Measurements from ENCODE around the gene FAM241A. TPM values are rescaled to one million over a fixed set of nuclear protein-coding genes. Genes with fewer than 3 reads are reported as not detected.
"Not testable (repeated sequence)": the region's sequence is repeated elsewhere in the genome, so short reads cannot be mapped to it uniquely, and the experiment has no call there.

The FAM241A gene
- total RNA-seq, 3 donors from 2014 or later (not counting 1 experiment from before 2014, with no cell fraction given) = 0.36 to 0.75 (median 0.40) TPM

GRCh38 chr4:112176596-112176995, 31.3 kb downstream of the FAM241A start:
- Mint-ChIP-seq H3K4me3 (no peak overlapping the region), H3K36me3 (no peaks in the 10 kb centered on the region), H3K9me3 (no peaks in the 10 kb centered on the region), H3K4me1 (no peaks in the 10 kb centered on the region), H3K27ac (no peak overlapping the region), H3K27me3 (ENCODE audit: low read depth in 2 of 2) (no peaks in the 10 kb centered on the region)
- no peak for TF ChIP-seq CTCF (IDR thresholded peaks at IDR 0.05)
- H3K4me3 ChIP-seq (ENCODE audit: low read length) = no peak overlapping the region
- no peaks in the 10 kb centered on the region for H3K36me3 ChIP-seq (ENCODE audit: control insufficient read depth, insufficient read depth, low read length)
- H3K9me3 ChIP-seq (ENCODE audit: control insufficient read depth, insufficient read depth, low read length) = no peaks in the 10 kb centered on the region
- no peaks in the 10 kb centered on the region for H3K27me3 ChIP-seq (ENCODE audit: control insufficient read depth, insufficient read depth, low read length)
- ATAC-seq (no peak), DNase-seq (no peak)
- H3K27ac ChIP-seq (ENCODE audit: low read length) = no peak overlapping the region
- intact Hi-C loops (cut with micrococcal nuclease) = no loop called here
- H3K4me1 ChIP-seq (ENCODE audit: control insufficient read depth, insufficient read depth, low read length) = no peaks in the 10 kb centered on the region
- 0% methylated on average over 1 of the region's 2 CpGs for WGBS (ENCODE audit: insufficient coverage)

- ATAC-seq; intact Hi-C loops (cut with micrococcal nuclease); H3K27me3 Mint-ChIP-seq (ENCODE audit: low read depth in 2 of 2); H3K4me1 ChIP-seq (ENCODE audit: control insufficient read depth, insufficient read depth, low read length); H3K27ac ChIP-seq (ENCODE audit: low read length); H3K4me3 ChIP-seq (ENCODE audit: low read length); H3K9me3 ChIP-seq (ENCODE audit: control insufficient read depth, insufficient read depth, low read length); DNase-seq; H3K27ac Mint-ChIP-seq; H3K4me3 Mint-ChIP-seq; H3K9me3 Mint-ChIP-seq; H3K4me1 Mint-ChIP-seq; H3K36me3 Mint-ChIP-seq; H3K36me3 ChIP-seq (ENCODE audit: control insufficient read depth, insufficient read depth, low read length); H3K27me3 ChIP-seq (ENCODE audit: control insufficient read depth, insufficient read depth, low read length): not testable (repeated sequence)
- 43% methylated on average over 3 of the region's 3 CpGs for WGBS (ENCODE audit: insufficient coverage)
Observed at GRCh38 chr4:112178741-112179140, 33.5 kb downstream of the FAM241A start.

GRCh38 chr4:112181358-112182000, 36.2 kb downstream of the FAM241A start:
- no peak for ATAC-seq
- no peaks in the 10 kb centered on the region for H3K36me3 ChIP-seq (ENCODE audit: control insufficient read depth, insufficient read depth, low read length)
- intact Hi-C loops (cut with micrococcal nuclease) = no loop called here
- Mint-ChIP-seq H3K27ac (no peak overlapping the region), H3K36me3 (no peaks in the 10 kb centered on the region), H3K4me1 (peaks cover 0 to 5% of the 10 kb centered on the region in 2 donors), H3K4me3 (no peak overlapping the region), H3K27me3 (ENCODE audit: low read depth in 2 of 2) (no peaks in the 10 kb centered on the region), H3K9me3 (no peaks in the 10 kb centered on the region)
- no peak for TF ChIP-seq CTCF (IDR thresholded peaks at IDR 0.05)
- no peak overlapping the region for H3K27ac ChIP-seq (ENCODE audit: low read length)
- H3K9me3 ChIP-seq (ENCODE audit: control insufficient read depth, insufficient read depth, low read length) = no peaks in the 10 kb centered on the region
- no peaks in the 10 kb centered on the region for H3K27me3 ChIP-seq (ENCODE audit: control insufficient read depth, insufficient read depth, low read length)
- DNase-seq = no peak
- 50% methylated on average over 2 of the region's 3 CpGs for WGBS (ENCODE audit: insufficient coverage)
- H3K4me1 ChIP-seq (ENCODE audit: control insufficient read depth, insufficient read depth, low read length) = no peaks in the 10 kb centered on the region
- no peak overlapping the region for H3K4me3 ChIP-seq (ENCODE audit: low read length)

GRCh38 chr4:112182604-112183003, 37.4 kb downstream of the FAM241A start:
- 80% methylated on average over 1 of the region's 3 CpGs for WGBS (ENCODE audit: insufficient coverage)
- H3K4me3 Mint-ChIP-seq = no peak overlapping the region
- peaks cover 0 to 5% of the 10 kb centered on the region in 2 donors for H3K4me1 Mint-ChIP-seq
- Histone ChIP-seq H3K4me3 (ENCODE audit: low read length) (no peak overlapping the region), H3K4me1 (ENCODE audit: control insufficient read depth, insufficient read depth, low read length) (no peaks in the 10 kb centered on the region), H3K9me3 (ENCODE audit: control insufficient read depth, insufficient read depth, low read length) (no peaks in the 10 kb centered on the region), H3K27ac (ENCODE audit: low read length) (no peak overlapping the region), H3K36me3 (ENCODE audit: control insufficient read depth, insufficient read depth, low read length) (no peaks in the 10 kb centered on the region), H3K27me3 (ENCODE audit: control insufficient read depth, insufficient read depth, low read length) (no peaks in the 10 kb centered on the region)
- ATAC-seq (no peak), DNase-seq (no peak)
- H3K36me3 Mint-ChIP-seq = no peaks in the 10 kb centered on the region
- intact Hi-C loops (cut with micrococcal nuclease) = no loop called here
- H3K27ac Mint-ChIP-seq = no peak overlapping the region
- H3K9me3 Mint-ChIP-seq = no peaks in the 10 kb centered on the region
- no peak for TF ChIP-seq CTCF (IDR thresholded peaks at IDR 0.05)
- H3K27me3 Mint-ChIP-seq (ENCODE audit: low read depth in 2 of 2) = no peaks in the 10 kb centered on the region

All from natural killer cell (primary cell).